ENCODE results near the gene SLC39A7.
A peak's percentile ranks its signal among the peaks of the same experiment; 100 is the strongest.
"Not testable (repeated sequence)": the region's sequence is repeated elsewhere in the genome, so short reads cannot be mapped to it uniquely, and the experiment has no call there.

The SLC39A7 gene

GRCh38 chr6:33206027-33206863, 5.6 kb downstream of the SLC39A7 start:
- DNase-seq = no peak

DNA sequence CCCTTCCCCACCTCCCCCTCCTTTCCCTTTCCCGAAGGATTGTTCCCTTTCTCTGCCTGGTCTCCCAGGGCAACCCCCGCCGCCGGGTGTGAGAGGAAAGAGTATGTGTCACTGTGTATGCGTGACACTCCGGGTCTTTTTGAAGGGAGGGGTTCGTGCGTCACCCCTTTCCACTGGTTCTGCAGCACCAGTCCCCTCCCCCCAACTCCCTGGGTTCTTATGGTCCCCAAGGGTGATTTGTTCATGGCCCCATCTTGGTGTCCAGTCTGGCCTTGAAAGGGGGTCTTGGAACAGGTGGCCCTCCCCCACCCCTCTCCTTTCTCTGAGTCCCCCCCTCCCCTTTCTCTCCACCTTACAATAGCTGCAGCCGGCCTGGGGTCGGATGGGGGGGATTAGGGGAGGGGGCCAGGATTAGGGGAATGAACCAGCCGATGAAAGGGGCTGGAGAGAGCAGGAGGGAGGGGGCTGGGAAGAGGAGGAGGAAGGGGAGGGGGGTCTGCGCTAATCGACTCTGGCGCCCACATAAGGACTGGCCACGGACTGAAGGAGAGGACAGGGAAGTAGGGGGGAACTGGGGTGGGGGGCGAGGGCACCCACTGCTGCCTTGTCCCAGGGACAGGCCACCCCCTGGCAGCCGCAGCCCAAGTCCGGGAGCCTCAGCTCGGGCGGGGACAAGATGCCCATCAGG, 6.3 kb downstream of the SLC39A7 start:
- no peak for DNase-seq

- DNase-seq = no peak
Measured at GRCh38 chr6:33207552-33208090, 7.0 kb downstream of the SLC39A7 start.

GRCh38 chr6:33208091-33208967, 7.7 kb downstream of the SLC39A7 start, which contains the start of gene RING1:
Gene RING1, plus strand, starts transcription at chr6:33208500. Its CDS starts 323 bp downstream, at chr6:33208823.
- peak; percentile 94 for DNase-seq

DNA sequence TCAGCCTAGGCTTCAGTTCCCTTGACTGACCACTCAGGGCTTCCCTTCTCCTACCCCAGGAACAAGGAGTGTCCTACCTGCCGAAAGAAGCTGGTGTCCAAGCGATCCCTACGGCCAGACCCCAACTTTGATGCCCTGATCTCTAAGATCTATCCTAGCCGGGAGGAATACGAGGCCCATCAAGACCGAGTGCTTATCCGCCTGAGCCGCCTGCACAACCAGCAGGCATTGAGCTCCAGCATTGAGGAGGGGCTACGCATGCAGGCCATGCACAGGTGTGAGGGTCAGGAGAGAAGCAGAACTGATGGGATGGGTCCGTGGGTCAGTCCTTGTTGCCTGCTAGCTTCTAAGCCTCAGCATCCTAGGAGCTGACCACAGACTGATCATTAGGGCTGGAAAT, 9.2 kb downstream of the SLC39A7 start:
- DNase-seq = no peak

- no peak for DNase-seq
Measured at GRCh38 chr6:33211136-33211535, 10.5 kb downstream of the SLC39A7 start.

DNA sequence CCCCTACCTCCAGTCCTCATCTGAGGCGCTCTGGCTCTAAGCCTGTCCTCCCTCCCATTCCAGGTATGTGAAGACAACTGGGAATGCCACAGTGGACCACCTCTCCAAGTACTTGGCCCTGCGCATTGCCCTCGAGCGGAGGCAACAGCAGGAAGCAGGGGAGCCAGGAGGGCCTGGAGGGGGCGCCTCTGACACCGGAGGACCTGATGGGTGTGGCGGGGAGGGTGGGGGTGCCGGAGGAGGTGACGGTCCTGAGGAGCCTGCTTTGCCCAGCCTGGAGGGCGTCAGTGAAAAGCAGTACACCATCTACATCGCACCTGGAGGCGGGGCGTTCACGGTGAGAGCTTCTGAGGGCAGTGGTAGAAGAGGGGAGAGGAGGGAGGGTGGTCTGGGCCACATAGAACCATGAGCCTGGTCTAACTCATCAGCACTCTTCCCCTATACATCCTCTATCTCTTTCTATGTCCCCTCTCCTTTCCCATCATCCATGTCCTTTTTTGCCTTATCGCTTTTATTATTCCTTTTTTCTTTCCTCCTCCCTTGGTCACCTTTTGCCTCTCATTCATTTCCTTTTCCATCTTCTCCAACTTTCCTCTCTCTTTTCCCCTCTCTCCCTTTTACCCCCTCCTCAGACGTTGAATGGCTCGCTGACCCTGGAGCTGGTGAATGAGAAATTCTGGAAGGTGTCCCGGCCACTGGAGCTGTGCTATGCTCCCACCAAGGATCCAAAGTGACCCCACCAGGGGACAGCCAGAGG, 11.2 kb downstream of the SLC39A7 start:
- DNase-seq = no peak

DNA sequence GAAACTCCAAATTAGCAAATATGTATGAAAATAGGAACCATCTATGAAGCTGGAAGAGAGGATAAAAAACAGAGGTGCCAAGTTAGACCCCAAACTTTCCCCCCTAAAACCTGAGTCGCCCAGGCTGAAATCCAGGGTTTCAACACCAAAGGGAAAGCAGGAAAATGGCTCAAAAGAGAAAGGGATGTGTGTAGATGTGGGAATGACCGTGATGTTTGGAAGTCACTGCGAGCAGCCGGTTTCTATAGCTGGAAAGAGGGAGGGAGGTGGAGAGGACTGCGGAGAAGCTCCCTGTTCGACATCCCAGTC, 12.1 kb downstream of the SLC39A7 start:
- no peak for DNase-seq

- DNase-seq = peak; percentile 75
Measured at GRCh38 chr6:33213166-33213988, 12.7 kb downstream of the SLC39A7 start.

- no peak for DNase-seq
Measured at GRCh38 chr6:33213989-33214335, 13.3 kb downstream of the SLC39A7 start.

DNA sequence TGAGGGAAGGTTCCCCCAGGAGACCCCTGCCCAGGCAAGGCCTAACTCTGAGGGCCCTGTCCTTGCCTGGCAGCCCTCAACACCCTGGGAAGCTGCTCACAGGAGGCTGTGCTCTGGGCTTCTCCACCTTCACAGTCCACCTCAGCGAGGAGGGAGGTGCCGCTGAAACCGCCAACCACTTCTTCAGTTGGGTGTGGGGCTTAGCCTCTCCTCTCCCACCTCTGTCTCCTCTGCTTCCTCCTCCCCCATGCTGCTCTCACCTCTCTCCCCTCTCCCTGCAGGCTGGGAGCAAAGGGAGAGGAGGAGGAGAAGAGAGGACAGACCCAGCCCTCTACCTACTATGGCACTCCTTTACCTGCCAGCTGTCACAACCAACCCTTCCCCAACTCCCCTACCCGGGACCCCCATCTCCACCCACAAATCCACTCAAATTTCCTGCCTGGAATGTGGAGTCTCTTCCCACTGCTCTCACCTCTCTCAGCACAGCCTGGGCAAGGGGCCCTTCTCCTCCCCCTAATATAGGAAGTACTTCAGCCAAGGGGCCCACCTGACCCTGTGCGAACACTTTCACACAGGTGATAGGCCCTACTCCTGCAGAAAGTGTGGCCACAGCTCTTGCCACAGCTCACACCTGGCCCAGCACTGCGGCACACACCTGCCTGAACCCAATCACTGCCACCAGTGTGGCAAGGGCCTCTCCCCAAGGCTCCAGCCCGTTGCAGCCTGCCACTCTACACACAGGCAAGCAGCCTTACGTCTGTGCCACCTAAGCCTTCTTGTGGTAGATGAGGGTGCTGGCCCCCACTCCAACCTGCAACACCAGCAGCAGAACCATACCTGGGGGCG, 14.8 kb downstream of the SLC39A7 start:
- DNase-seq = no peak

DNA sequence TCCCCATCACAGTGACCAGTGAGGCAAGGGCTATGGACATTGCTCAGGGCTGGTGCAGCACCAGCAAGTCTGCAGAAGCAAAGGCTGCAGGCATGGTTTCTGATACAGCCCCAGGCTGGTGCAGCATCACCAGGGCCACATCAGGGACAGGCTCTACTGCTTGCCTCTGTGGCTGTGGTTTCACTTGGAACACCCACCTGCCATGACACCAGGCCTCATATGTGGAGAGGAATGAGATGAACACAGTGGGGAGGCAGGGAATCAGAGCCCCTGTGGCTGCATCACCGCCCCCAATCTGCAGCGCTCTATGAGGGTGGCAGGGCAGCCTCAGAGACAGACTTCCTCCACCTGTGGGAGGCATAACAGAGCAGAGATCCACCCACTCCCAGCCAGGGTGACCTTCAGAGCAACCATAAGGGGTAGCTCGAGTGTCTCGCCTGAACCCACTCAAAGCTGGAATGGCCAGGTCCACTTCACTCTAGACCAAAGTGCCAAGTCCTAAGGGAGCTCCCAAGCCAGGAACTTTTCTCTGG, 15.5 kb downstream of the SLC39A7 start:
- DNase-seq = no peak

DNA sequence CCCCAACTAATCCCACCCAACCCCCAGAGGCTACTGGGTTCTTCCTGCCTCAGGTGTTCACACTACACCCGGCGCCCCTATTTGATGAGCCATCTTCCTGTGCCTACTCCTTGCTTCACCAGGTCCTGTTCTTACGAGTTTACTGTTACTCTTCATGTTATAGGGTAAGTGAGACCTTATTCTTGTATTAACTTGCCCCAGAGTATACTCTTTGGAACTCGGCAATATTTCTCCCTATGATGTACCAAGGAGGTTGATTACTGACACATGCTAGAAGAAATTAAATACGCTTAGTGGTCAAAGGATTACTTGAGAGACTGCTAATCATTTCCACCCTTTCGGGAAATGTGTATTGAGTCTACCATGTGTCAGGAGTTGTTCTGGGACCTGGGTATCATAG, 16.6 kb downstream of the SLC39A7 start:
- DNase-seq = no peak

DNA sequence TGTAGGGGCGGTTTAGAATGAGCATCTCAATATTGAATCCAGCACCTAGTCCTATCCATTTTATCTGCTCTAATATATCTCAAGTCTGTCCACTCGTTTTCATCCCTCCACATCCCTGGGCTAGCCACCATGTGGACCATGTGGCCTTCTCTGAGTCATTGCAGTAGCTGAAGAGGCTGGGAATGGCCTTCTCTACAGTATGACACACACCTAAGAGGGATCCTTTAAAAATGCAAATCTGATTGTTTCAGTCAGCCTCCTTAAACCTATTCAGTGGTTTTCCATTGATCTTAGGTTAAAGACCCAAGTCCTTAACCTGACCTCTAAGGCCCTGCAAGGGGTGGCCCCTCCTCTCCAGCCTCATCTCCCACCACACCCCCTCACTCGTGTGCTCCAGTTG, 17.0 kb downstream of the SLC39A7 start:
- no peak for DNase-seq

DNA sequence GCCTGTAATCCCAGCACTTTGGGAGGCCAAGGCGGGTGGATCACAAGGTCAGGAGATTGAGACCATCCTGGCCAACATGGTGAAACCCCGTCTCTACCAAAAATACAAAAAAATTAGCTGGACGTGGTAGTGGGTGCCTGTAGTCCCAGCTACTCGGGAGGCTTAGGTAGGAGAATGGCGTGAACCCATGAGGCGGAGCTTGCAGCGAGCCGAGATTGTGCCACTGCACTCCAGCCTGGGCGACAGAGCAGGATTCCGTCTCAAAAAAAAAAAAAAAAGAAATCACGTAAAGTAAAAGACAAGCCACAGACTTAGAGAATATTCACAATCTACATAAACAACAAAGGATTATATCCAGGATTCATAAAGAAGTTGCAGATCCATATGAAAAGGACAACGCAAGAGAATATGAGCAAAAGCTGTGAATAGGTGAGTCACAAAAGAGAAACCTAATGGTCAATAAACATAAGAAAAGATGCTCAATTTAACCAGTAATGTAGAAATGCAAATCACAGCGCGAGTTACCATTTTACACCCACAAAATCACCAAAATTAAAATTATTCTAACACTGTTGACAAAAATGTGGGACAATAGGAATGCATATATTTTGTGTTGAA, 25.9 kb downstream of the SLC39A7 start:
- not testable (repeated sequence) for DNase-seq

GRCh38 chr6:33235221-33235634, 34.6 kb downstream of the SLC39A7 start:
- no peak for DNase-seq

GRCh38 chr6:33236328-33236727, 35.7 kb downstream of the SLC39A7 start:
- DNase-seq = no peak

GRCh38 chr6:33236852-33237251, 36.2 kb downstream of the SLC39A7 start:
- DNase-seq = no peak

DNA sequence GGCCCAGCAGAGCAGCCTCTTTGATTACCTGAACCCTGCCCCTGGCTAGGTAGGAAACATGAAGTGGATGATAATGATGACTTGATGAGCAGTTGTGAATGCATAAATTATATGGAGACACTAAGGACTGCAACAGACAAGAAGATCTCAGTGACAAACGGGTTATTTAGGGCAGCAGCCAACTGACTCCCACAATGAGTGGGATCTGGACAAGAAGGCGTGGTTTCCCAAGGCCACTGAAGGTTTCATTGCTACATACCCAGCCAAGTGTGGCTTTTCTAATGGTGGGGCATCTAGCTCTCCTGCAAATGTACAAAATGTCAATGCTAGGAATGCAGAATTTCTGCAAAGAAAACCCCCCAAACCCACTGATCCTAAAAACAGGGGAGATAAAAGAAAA, 37.1 kb downstream of the SLC39A7 start:
- no peak for DNase-seq

DNA sequence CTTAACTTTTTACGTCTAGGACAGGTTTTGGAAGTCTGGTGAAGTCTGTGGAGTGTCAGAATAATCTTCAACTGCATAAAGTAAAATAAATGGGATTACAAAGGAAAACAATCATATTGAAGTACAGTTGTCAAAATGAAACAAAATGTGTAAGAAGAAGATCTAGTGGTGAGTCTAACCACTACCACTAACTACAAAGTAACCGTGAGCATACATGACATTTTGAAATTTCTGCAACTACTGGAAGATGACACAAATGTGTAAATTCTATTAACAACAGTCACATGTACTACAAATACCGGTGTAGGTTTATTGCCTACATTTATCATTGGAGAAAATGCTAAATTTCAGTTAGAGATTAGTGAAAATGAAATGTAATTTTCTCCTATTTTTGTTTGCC, 41.3 kb downstream of the SLC39A7 start:
- no peak for DNase-seq
